Astrocyte (in vitro differentiated cells and primary cell): ENCODE results near the gene ANGPTL8. TPM values are rescaled to one million over a fixed set of nuclear protein-coding genes. Genes with fewer than 3 reads are reported as not detected.

Experiments used
- DNase-seq: peaks from one replicate; pipeline ENCODE4 v3.0.0-alpha.2; 2010; ENCODE audit warnings: low read depth
- FAIRE-seq: peaks from 2 replicates; lab custom pipeline; 2011; peaks lifted over from hg19 to GRCh38; lab: Jason Lieb, UNC
- H2AFZ ChIP-seq: 2 replicates; pipeline ENCODE4 v1.6.0; 2012; ENCODE audit warnings: low read depth, low read length, inconsistent platforms
- H3K27ac ChIP-seq: 2 replicates; pipeline ENCODE4 v1.5.1; 2011; ENCODE audit warnings: low read depth, low read length, inconsistent platforms
- H3K27me3 ChIP-seq: 2 replicates; pipeline ENCODE4 v1.6.0; 2011; ENCODE audit warnings: low read length, inconsistent platforms; ENCODE audit not compliant: insufficient read depth
- H3K36me3 ChIP-seq: 2 replicates; pipeline ENCODE4 v1.5.1; 2011; ENCODE audit warnings: low read length, inconsistent platforms; ENCODE audit not compliant: insufficient read depth
- H3K4me1 ChIP-seq: 2 replicates; pipeline ENCODE4 v1.5.1; 2011; ENCODE audit warnings: low read length, inconsistent platforms; ENCODE audit not compliant: insufficient read depth
- H3K4me2 ChIP-seq: 2 replicates; pipeline ENCODE4 v1.6.0; 2012; ENCODE audit warnings: low read length, inconsistent platforms
- H3K4me3 ChIP-seq: 2 replicates; pipeline ENCODE4 v1.5.1; 2011; ENCODE audit warnings: low read depth, mild to moderate bottlenecking, low read length, inconsistent platforms; ENCODE audit not compliant: insufficient read depth
- H3K79me2 ChIP-seq: 2 replicates; pipeline ENCODE4 v1.6.0; 2012; ENCODE audit warnings: mild to moderate bottlenecking, low read length, inconsistent platforms; ENCODE audit not compliant: insufficient read depth
- H3K9ac ChIP-seq: 2 replicates; pipeline ENCODE4 v1.6.0; 2012; ENCODE audit warnings: mild to moderate bottlenecking, low read length, inconsistent platforms
- H3K9me3 ChIP-seq: 2 replicates; pipeline ENCODE4 v1.5.1; 2012; ENCODE audit warnings: low read depth, mild to moderate bottlenecking, low read length, inconsistent platforms; ENCODE audit not compliant: insufficient read depth
- H4K20me1 ChIP-seq: 2 replicates; pipeline ENCODE4 v1.6.0; 2012; ENCODE audit warnings: low read length, inconsistent platforms; ENCODE audit not compliant: insufficient read depth
- H3K27ac Mint-ChIP-seq: one replicate; pipeline ENCODE4 v1.8.0; 2021; ENCODE audit warnings: mild to moderate bottlenecking, mixed read lengths; ENCODE audit not compliant: unreplicated experiment
- H3K27me3 Mint-ChIP-seq: one replicate; pipeline ENCODE4 v1.8.0; 2021; ENCODE audit warnings: low read depth, mixed read lengths; ENCODE audit not compliant: unreplicated experiment
- H3K36me3 Mint-ChIP-seq: one replicate; pipeline ENCODE4 v1.8.0; 2021; ENCODE audit warnings: low read depth, mixed read lengths; ENCODE audit not compliant: unreplicated experiment
- H3K4me1 Mint-ChIP-seq: one replicate; pipeline ENCODE4 v1.8.0; 2021; ENCODE audit warnings: low read depth, mixed read lengths; ENCODE audit not compliant: unreplicated experiment
- H3K4me3 Mint-ChIP-seq: one replicate; pipeline ENCODE4 v1.8.0; 2021; ENCODE audit warnings: mild to moderate bottlenecking, moderate library complexity, mixed read lengths; ENCODE audit not compliant: unreplicated experiment
- H3K9me3 Mint-ChIP-seq: one replicate; pipeline ENCODE4 v1.8.0; 2021; ENCODE audit warnings: mild to moderate bottlenecking, mixed read lengths; ENCODE audit not compliant: unreplicated experiment
- EZH2 ChIP-seq: IDR thresholded peaks from 2 replicates; pipeline ENCODE4 v1.6.1; 2012; ENCODE audit warnings: mild to moderate bottlenecking, low read length, inconsistent platforms; ENCODE audit not compliant: insufficient read depth
- total RNA-seq: library from RNA; stranded (reverse); gene quantifications from 2 replicates; pipeline ENCODE4 v1.2.1, GENCODE V29; 2021
- TF ChIP-seq, protein P1 (sequence below): IDR thresholded peaks from 2 replicates; pipeline ENCODE4 v1.5.1; 2011; ENCODE audit warnings: low read depth, mild to moderate bottlenecking, inconsistent platforms, low read length, moderate library complexity; ENCODE audit not compliant: insufficient read depth

ANGPTL8 gene
- total RNA-seq, 1 donor from 2014 or later, result not detected

DNA sequence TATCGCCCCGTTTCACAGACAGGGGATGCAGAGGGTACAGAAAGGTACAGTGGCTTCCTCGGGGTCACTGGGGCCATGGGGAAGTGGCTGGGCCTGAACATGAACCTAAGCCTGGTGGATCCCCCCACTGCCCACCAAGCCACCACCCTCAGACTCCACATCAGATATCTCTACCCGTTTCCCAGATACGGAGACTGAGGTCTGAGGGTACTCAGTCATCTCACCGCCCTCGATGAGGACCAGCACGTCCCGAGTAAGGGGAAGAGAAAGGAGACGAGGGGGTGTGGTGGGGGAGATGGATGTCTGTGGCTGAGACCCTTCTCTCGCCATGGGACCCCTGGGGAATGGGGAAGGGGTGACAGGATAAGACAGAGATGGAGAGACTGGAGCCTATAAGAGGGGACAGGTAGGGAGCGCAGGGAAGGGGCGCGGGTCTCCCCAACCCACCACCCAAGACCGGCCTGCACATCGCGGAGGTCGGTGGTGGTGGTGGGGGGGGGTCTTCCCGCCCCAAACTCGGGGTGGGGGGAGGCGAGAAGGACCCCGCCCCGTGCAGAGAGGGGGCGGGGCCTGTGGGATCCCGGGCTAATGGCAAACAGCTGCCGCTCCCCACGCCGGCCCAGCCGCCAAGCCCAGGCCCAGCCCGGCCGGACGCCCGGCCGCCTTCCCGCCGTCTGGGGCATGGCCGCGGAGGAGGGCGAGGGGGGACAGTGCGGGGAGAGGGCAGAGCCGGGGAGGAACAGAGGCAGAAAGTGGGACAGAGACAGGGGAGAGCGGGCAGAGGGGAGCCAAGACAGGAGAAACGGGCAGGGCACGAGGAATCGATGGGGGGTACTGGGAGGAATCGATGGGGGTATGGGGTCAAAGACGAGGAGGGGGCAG, 42.8 kb upstream of the ANGPTL8 start:
- Mint-ChIP-seq H3K4me3 (peak overlapping the region; percentile 86), H3K36me3 (peaks cover 7% of the 10 kb centered on the region), H3K27ac (peak overlapping the region; percentile 7), H3K4me1 (peaks cover 3% of the 10 kb centered on the region), H3K9me3 (peaks cover 1% of the 10 kb centered on the region), H3K27me3 (no peaks in the 10 kb centered on the region)
- Histone ChIP-seq H3K4me3 (peak overlapping the region; percentile 81), H3K27ac (peak overlapping the region; percentile 59), H3K4me1 (peaks cover 19% of the 10 kb centered on the region), H3K27me3 (no peaks in the 10 kb centered on the region), H4K20me1 (peaks cover 12% of the 10 kb centered on the region), H2AFZ (peak overlapping the region; percentile 87), H3K9me3 (no peaks in the 10 kb centered on the region), H3K79me2 (peaks cover 41% of the 10 kb centered on the region), H3K4me2 (peak overlapping the region; percentile 100), H3K9ac (peak overlapping the region; percentile 92), H3K36me3 (peaks cover 3% of the 10 kb centered on the region)
- no peak for FAIRE-seq
- no peak for DNase-seq
- no peak for TF ChIP-seq EZH2
- TF ChIP-seq, protein P1, sequence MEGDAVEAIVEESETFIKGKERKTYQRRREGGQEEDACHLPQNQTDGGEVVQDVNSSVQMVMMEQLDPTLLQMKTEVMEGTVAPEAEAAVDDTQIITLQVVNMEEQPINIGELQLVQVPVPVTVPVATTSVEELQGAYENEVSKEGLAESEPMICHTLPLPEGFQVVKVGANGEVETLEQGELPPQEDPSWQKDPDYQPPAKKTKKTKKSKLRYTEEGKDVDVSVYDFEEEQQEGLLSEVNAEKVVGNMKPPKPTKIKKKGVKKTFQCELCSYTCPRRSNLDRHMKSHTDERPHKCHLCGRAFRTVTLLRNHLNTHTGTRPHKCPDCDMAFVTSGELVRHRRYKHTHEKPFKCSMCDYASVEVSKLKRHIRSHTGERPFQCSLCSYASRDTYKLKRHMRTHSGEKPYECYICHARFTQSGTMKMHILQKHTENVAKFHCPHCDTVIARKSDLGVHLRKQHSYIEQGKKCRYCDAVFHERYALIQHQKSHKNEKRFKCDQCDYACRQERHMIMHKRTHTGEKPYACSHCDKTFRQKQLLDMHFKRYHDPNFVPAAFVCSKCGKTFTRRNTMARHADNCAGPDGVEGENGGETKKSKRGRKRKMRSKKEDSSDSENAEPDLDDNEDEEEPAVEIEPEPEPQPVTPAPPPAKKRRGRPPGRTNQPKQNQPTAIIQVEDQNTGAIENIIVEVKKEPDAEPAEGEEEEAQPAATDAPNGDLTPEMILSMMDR, result no peak

DNA sequence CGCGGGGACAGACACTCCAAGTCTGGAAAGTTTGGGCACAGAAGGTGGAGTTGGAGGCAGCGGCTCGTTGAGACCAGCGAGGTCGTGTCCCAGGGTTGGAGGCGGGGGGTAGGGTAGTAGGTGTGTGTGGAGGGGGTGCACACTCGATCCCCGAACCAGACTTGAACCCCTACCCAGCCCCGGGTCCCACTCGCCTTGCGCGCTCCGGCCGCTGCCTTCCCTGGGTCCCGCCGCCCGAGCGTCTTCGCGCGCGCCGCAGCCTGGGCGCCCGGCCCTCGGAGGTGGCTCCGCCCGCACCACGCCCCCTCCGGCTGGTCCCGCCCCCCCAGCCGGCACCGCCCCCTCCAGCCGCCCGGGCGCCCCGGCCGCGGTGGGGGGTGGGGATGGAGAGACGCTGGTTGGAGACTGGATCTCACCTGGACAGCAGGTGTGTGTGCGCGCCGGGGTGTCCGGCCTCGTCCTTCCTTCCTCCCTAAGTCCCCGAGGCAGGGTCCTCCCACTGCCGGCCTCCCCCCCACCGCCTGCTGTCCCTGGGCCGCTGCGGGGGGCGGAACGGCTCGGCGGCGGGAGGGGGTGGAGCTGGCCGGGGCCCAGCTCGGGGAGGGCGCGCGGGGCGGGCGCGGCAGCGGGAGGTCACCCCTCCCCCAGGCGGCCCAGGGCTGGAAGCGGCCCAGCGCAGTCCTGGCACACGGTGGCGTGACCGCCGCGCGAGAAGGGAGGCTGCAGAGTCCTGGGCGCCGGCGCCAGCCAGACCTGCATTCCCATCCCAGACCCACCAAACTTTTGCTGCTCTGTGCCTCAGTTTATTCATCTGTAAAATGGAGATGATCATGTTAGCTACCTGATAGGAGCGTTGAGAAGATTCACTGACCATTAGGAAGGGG, 41.9 kb upstream of the ANGPTL8 start, which contains the start of gene KANK2:
KANK2 (minus strand) TSS at position 255 of the 884 bp plus-strand sequence. CDS start 3,034 bp downstream, outside the sequence.
- H3K36me3 Mint-ChIP-seq, result peaks cover 11% of the 10 kb centered on the region

More for the DNA sequence above, 41.9 kb upstream of the ANGPTL8 start, which contains the start of gene KANK2:
- peak within 1 kb of the TSS; percentile 59 for H3K27ac ChIP-seq
- H3K4me2 ChIP-seq, result peak within 1 kb of the TSS; percentile 100
- DNase-seq, result peak; percentile 20
- Mint-ChIP-seq H3K9me3 (no peaks in the 10 kb centered on the region), H3K27ac (peak within 1 kb of the TSS; percentile 41), H3K4me1 (peaks cover 3% of the 10 kb centered on the region), H3K27me3 (no peaks in the 10 kb centered on the region), H3K4me3 (peak within 1 kb of the TSS; percentile 86)
- H3K79me2 ChIP-seq, result peaks cover 38% of the 10 kb centered on the region
- peaks cover 19% of the 10 kb centered on the region for H3K4me1 ChIP-seq
- H4K20me1 ChIP-seq, result peaks cover 9% of the 10 kb centered on the region
- peaks cover 3% of the 10 kb centered on the region for H3K36me3 ChIP-seq
- H2AFZ ChIP-seq, result peak within 1 kb of the TSS; percentile 87
- peak within 1 kb of the TSS; percentile 81 for H3K4me3 ChIP-seq
- FAIRE-seq, result no peak
- H3K9ac ChIP-seq, result peak within 1 kb of the TSS; percentile 92
- TF ChIP-seq, protein P1, result no peak
- no peak for TF ChIP-seq EZH2
- H3K27me3 ChIP-seq, result no peaks in the 10 kb centered on the region
- no peaks in the 10 kb centered on the region for H3K9me3 ChIP-seq
